ENCODE results near the gene YPEL2. TPM values are rescaled to one million over a fixed set of nuclear protein-coding genes. Genes with fewer than 3 reads are reported as not detected.

Gene YPEL2, protein sequence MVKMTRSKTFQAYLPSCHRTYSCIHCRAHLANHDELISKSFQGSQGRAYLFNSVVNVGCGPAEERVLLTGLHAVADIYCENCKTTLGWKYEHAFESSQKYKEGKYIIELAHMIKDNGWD
- 7.8 and 8.0 TPM in 2 replicates for total RNA-seq
- 2.5 and 4.8 TPM in 2 replicates for polyA plus RNA-seq
- 1.5 and 3.7 TPM in 2 replicates for polyA plus RNA-seq (2012)
- polyA minus RNA-seq (ENCODE audit: low replicate concordance), result 1.1 and 2.9 TPM in 2 replicates

- H3K27me3 ChIP-seq (ENCODE audit: control insufficient read depth, insufficient read depth, low read length), result peaks cover 9% of the 10 kb centered on the region
- H3K36me3 ChIP-seq (ENCODE audit: control insufficient read depth, insufficient read depth, low read length), result no peaks in the 10 kb centered on the region
- no peaks in the 10 kb centered on the region for H3K79me2 ChIP-seq (ENCODE audit: control insufficient read depth, insufficient read depth, low read length)
- peak within 1 kb of the TSS; percentile 60 for H3K9ac ChIP-seq (ENCODE audit: insufficient read depth, low read length)
- H3K27ac ChIP-seq (ENCODE audit: insufficient read depth, low read length), result no peak within 1 kb of the TSS
- H3K4me1 ChIP-seq (ENCODE audit: control insufficient read depth, extremely low read depth, insufficient read depth, low read length), result peaks cover 6% of the 10 kb centered on the region
- H4K20me1 ChIP-seq (ENCODE audit: control insufficient read depth, extremely low read depth, insufficient read depth, low read length), result no peaks in the 10 kb centered on the region
- H2AFZ ChIP-seq (ENCODE audit: low read length), result peak within 1 kb of the TSS; percentile 45
- TF ChIP-seq, protein P1, sequence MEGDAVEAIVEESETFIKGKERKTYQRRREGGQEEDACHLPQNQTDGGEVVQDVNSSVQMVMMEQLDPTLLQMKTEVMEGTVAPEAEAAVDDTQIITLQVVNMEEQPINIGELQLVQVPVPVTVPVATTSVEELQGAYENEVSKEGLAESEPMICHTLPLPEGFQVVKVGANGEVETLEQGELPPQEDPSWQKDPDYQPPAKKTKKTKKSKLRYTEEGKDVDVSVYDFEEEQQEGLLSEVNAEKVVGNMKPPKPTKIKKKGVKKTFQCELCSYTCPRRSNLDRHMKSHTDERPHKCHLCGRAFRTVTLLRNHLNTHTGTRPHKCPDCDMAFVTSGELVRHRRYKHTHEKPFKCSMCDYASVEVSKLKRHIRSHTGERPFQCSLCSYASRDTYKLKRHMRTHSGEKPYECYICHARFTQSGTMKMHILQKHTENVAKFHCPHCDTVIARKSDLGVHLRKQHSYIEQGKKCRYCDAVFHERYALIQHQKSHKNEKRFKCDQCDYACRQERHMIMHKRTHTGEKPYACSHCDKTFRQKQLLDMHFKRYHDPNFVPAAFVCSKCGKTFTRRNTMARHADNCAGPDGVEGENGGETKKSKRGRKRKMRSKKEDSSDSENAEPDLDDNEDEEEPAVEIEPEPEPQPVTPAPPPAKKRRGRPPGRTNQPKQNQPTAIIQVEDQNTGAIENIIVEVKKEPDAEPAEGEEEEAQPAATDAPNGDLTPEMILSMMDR (conservative IDR thresholded peaks at IDR 0.05 in 1 of 2, IDR thresholded peaks at IDR 0.05 in 1 of 2; ENCODE audit: low read depth in 1 of 2, low read length in 2 of 2), result no peak
- no peak for TF ChIP-seq EZH2 (IDR thresholded peaks at IDR 0.05; ENCODE audit: low read length, missing control alignments)
- no peaks in the 10 kb centered on the region for H3K9me3 ChIP-seq (ENCODE audit: control insufficient read depth, insufficient read depth, low read depth, low read length)
- H3K4me2 ChIP-seq (ENCODE audit: extremely low read depth, insufficient read depth, low read length), result peak within 1 kb of the TSS; percentile 77
- peak; percentile 94 to 97 for DNase-seq (ENCODE audit: low read depth in 2 of 2)
- peak within 1 kb of the TSS; percentile 55 to 85 (median 62) for H3K4me3 ChIP-seq (replicated peaks in 1 of 4; ENCODE audit: control extremely low read depth in 1 of 4, insufficient read depth in 1 of 4, low read depth in 3 of 4, low read length in 4 of 4)
Measured at GRCh38 chr17:59331129-59331928, at the start of gene YPEL2. TSS of gene YPEL2 (plus strand) at chr17:59331655. CDS start at chr17:59353410, 21,755 bp downstream.

GRCh38 chr17:59284317-59284716, 47.1 kb upstream of the YPEL2 start:
- Histone ChIP-seq H4K20me1 (ENCODE audit: control insufficient read depth, extremely low read depth, insufficient read depth, low read length) (no peaks in the 10 kb centered on the region), H3K4me2 (ENCODE audit: extremely low read depth, insufficient read depth, low read length) (no peak overlapping the region), H3K9me3 (ENCODE audit: control insufficient read depth, insufficient read depth, low read depth, low read length) (no peaks in the 10 kb centered on the region), H3K9ac (ENCODE audit: insufficient read depth, low read length) (no peak overlapping the region), H2AFZ (ENCODE audit: low read length) (no peak overlapping the region), H3K4me3 (replicated peaks in 1 of 4; ENCODE audit: control extremely low read depth in 1 of 4, insufficient read depth in 1 of 4, low read depth in 3 of 4, low read length in 4 of 4) (no peak overlapping the region), H3K4me1 (ENCODE audit: control insufficient read depth, extremely low read depth, insufficient read depth, low read length) (no peaks in the 10 kb centered on the region), H3K79me2 (ENCODE audit: control insufficient read depth, insufficient read depth, low read length) (no peaks in the 10 kb centered on the region), H3K27ac (ENCODE audit: insufficient read depth, low read length) (no peak overlapping the region), H3K27me3 (ENCODE audit: control insufficient read depth, insufficient read depth, low read length) (no peaks in the 10 kb centered on the region), H3K36me3 (ENCODE audit: control insufficient read depth, insufficient read depth, low read length) (no peaks in the 10 kb centered on the region)
- DNase-seq (ENCODE audit: low read depth in 2 of 2), result no peak
- TF ChIP-seq, protein P1 (conservative IDR thresholded peaks at IDR 0.05 in 1 of 2, IDR thresholded peaks at IDR 0.05 in 1 of 2; ENCODE audit: low read depth in 1 of 2, low read length in 2 of 2), result no peak
- TF ChIP-seq EZH2 (IDR thresholded peaks at IDR 0.05; ENCODE audit: low read length, missing control alignments), result no peak

- no peak for TF ChIP-seq EZH2 (IDR thresholded peaks at IDR 0.05; ENCODE audit: low read length, missing control alignments)
- TF ChIP-seq, protein P1 (conservative IDR thresholded peaks at IDR 0.05 in 1 of 2, IDR thresholded peaks at IDR 0.05 in 1 of 2; ENCODE audit: low read depth in 1 of 2, low read length in 2 of 2), result no peak
- Histone ChIP-seq H3K4me3 (replicated peaks in 1 of 4; ENCODE audit: control extremely low read depth in 1 of 4, insufficient read depth in 1 of 4, low read depth in 3 of 4, low read length in 4 of 4) (no peak overlapping the region), H3K79me2 (ENCODE audit: control insufficient read depth, insufficient read depth, low read length) (no peaks in the 10 kb centered on the region), H3K9ac (ENCODE audit: insufficient read depth, low read length) (no peak overlapping the region), H2AFZ (ENCODE audit: low read length) (no peak overlapping the region), H3K9me3 (ENCODE audit: control insufficient read depth, insufficient read depth, low read depth, low read length) (no peaks in the 10 kb centered on the region), H3K36me3 (ENCODE audit: control insufficient read depth, insufficient read depth, low read length) (no peaks in the 10 kb centered on the region), H3K27me3 (ENCODE audit: control insufficient read depth, insufficient read depth, low read length) (no peaks in the 10 kb centered on the region), H4K20me1 (ENCODE audit: control insufficient read depth, extremely low read depth, insufficient read depth, low read length) (no peaks in the 10 kb centered on the region), H3K4me1 (ENCODE audit: control insufficient read depth, extremely low read depth, insufficient read depth, low read length) (no peaks in the 10 kb centered on the region), H3K4me2 (ENCODE audit: extremely low read depth, insufficient read depth, low read length) (no peak overlapping the region), H3K27ac (ENCODE audit: insufficient read depth, low read length) (no peak overlapping the region)
- DNase-seq (ENCODE audit: low read depth in 2 of 2), result peak; percentile 13 to 23
Measured at GRCh38 chr17:59287452-59287851, 44.0 kb upstream of the YPEL2 start.
